Measurements from ENCODE around the gene CCL2.

DNA sequence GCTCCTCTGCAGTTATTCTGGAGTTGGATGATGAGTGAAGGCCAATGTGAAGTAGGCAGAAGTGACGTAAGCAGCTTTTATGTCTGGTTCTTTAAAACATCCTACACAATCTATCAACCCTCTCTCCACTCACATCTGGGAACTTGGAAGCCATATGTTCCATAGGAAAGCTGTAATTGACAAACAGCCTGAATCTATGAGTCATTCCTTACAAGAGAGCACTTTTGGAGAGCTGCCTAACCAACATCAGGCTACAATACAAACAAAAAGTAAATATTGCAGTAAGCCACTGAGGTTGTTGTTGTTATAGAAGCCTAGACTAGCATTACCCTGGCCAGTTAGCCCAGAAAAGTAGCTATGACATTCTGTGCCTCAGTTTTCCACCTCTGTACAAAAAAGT, 20.8 kb downstream of the CCL2 start:
- TF ChIP-seq, protein P1, sequence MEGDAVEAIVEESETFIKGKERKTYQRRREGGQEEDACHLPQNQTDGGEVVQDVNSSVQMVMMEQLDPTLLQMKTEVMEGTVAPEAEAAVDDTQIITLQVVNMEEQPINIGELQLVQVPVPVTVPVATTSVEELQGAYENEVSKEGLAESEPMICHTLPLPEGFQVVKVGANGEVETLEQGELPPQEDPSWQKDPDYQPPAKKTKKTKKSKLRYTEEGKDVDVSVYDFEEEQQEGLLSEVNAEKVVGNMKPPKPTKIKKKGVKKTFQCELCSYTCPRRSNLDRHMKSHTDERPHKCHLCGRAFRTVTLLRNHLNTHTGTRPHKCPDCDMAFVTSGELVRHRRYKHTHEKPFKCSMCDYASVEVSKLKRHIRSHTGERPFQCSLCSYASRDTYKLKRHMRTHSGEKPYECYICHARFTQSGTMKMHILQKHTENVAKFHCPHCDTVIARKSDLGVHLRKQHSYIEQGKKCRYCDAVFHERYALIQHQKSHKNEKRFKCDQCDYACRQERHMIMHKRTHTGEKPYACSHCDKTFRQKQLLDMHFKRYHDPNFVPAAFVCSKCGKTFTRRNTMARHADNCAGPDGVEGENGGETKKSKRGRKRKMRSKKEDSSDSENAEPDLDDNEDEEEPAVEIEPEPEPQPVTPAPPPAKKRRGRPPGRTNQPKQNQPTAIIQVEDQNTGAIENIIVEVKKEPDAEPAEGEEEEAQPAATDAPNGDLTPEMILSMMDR (IDR thresholded peaks at IDR 0.05; ENCODE audit: low read depth, low read length): no peak
- no peak for TF ChIP-seq EZH2phosphoT487 (IDR thresholded peaks at IDR 0.05; ENCODE audit: low read depth)

Measured in OCI-LY3 (cell line).